Esophagus (tissue), 2 donors: ENCODE measurements around the gene HES4. TPM values are rescaled to one million over a fixed set of nuclear protein-coding genes. Genes with fewer than 3 reads are reported as not detected.

Experiments used
- H3K27ac ChIP-seq, 2 donors: one replicate each; pipeline ENCODE4 v1.5.1; 2013; ENCODE audit warnings: low read depth in 2 of 2, mild to moderate bottlenecking in 2 of 2, inconsistent platforms in 1 of 2, low read length in 1 of 2, moderate library complexity in 1 of 2
- H3K27me3 ChIP-seq, 2 donors: one replicate each; pipeline ENCODE4 v1.6.1; 2013; ENCODE audit warnings: low read length in 2 of 2, control low read depth in 1 of 2, mild to moderate bottlenecking in 1 of 2; ENCODE audit not compliant: insufficient read depth in 2 of 2, control insufficient read depth in 1 of 2
- H3K36me3 ChIP-seq, 2 donors: one replicate each; pipeline ENCODE4 v1.6.1; 2013; ENCODE audit warnings: low read length in 1 of 2; ENCODE audit not compliant: control insufficient read depth in 2 of 2, insufficient read depth in 2 of 2
- H3K4me1 ChIP-seq, 2 donors: one replicate each; pipeline ENCODE4 v1.6.1; 2013; ENCODE audit warnings: low read length in 1 of 2; ENCODE audit not compliant: control insufficient read depth in 2 of 2, insufficient read depth in 2 of 2
- H3K4me3 ChIP-seq, 2 donors: one replicate each; pipeline ENCODE4 v1.5.1; 2013; ENCODE audit warnings: low read length in 2 of 2, mild to moderate bottlenecking in 2 of 2, low read depth in 1 of 2, moderate library complexity in 1 of 2
- H3K9me3 ChIP-seq, 2 donors: one replicate each; pipeline ENCODE4 v1.6.1; 2013; ENCODE audit warnings: mild to moderate bottlenecking in 2 of 2, low read depth in 1 of 2, low read length in 1 of 2, moderate library complexity in 1 of 2; ENCODE audit not compliant: control insufficient read depth in 2 of 2, insufficient read depth in 1 of 2
- WGBS, 2 donors: extraction: QIAGEN DNeasy Blood & Tissue Kit; methylation state at CpG; one replicate each; pipeline ENCODE4 v1.1.7; 2013; 5-methylcytosine and 5-hydroxymethylcytosine counted together
- polyA plus RNA-seq, 2 donors: library from polyadenylated mRNA; stranded (reverse); fragments of 200-250 nt; gene quantifications; one replicate each; pipeline ENCODE4 v1.2.3, GENCODE V29; 2013
- donor health status: healthy with polysubstance abuse.
- donor health status: Bipolar disorder and iron deficiency.

Gene HES4, protein sequence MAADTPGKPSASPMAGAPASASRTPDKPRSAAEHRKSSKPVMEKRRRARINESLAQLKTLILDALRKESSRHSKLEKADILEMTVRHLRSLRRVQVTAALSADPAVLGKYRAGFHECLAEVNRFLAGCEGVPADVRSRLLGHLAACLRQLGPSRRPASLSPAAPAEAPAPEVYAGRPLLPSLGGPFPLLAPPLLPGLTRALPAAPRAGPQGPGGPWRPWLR
- polyA plus RNA-seq = 10 to 100 TPM; 15.1 to 20.2 TPM

DNA sequence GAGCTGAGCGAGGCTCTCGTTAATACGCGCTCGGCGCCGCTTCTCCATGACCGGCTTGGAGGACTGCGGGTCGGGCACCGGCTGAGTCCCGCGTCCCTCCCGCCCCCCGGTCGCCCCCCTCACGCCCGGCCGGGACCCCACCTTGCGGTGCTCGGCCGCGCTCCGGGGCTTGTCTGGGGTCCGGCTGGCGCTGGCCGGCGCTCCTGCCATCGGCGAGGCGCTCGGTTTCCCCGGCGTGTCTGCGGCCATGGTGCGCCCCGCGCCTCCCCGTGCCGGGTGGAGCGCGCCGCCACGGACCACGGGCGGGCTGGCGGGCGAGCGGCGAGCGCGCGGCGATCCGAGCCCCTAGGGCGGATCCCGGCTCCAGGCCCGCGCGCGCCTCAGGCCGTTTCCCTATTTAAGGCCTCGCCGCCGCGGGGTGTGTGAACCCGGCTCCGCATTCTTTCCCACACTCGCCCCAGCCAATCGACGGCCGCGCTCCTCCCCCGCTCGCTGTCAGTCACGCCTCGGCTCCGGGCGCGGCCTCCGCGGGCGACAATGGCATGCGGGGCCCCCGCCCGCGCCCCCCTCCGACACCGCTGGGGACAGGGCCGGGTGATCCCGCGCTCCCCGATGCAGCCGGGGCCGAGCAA is at the start of gene HES4:
Gene HES4 (minus strand): TSS at position 373 of the 632 bp plus-strand sequence. CDS start 124 bp downstream, at position 249.
- peak within 1 kb of the TSS; percentile 59 to 64 for H3K4me3 ChIP-seq
- WGBS, 2 donors = 0 to 1% methylated on average over 73 to 95 of the region's 95 CpGs
- H3K27ac ChIP-seq = peak within 1 kb of the TSS; percentile 93 to 94
- no peaks in the 10 kb centered on the region for H3K36me3 ChIP-seq
- peaks cover 0 to 7% of the 10 kb centered on the region in 2 donors for H3K27me3 ChIP-seq
- H3K9me3 ChIP-seq = no peaks in the 10 kb centered on the region
- H3K4me1 ChIP-seq = peaks cover 4 to 14% of the 10 kb centered on the region in 2 donors

DNA sequence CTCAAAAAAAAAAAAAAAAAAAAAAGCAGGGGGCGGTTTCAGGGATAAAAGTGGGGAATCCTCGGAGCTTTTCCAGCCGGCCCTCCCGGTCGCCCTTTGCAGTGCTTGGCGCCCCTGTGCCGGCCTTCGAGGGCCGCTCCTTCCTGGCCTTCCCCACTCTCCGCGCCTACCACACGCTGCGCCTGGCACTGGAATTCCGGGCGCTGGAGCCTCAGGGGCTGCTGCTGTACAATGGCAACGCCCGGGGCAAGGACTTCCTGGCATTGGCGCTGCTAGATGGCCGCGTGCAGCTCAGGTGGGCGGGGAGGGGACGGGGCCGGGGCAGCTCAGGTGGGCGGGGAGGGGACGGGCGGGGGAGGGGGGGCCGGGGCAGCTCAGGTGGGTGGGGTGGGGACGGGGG is 48.9 kb upstream of the HES4 start:
- Histone ChIP-seq H3K9me3 (no peaks in the 10 kb centered on the region), H3K4me1 (no peaks in the 10 kb centered on the region), H3K36me3 (peaks cover 0 to 43% of the 10 kb centered on the region in 2 donors), H3K27me3 (no peaks in the 10 kb centered on the region), H3K27ac (no peak overlapping the region), H3K4me3 (no peak overlapping the region)
- WGBS, 2 donors = 83 to 85% methylated on average over 21 to 25 of the region's 28 CpGs

DNA sequence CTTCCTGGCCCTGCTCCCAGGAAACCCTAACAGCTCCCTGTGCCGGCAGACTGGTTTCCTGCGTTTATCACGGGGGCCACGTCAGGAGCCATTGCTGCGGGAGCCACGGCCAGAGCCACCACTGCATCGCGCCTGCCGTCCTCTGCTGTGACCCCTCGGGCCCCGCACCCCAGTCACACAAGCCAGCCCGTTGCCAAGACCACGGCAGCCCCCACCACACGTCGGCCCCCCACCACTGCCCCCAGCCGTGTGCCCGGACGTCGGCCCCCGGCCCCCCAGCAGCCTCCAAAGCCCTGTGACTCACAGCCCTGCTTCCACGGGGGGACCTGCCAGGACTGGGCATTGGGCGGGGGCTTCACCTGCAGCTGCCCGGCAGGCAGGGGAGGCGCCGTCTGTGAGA is 48.1 kb upstream of the HES4 start:
- Histone ChIP-seq H3K27me3 (no peaks in the 10 kb centered on the region), H3K4me1 (no peaks in the 10 kb centered on the region), H3K36me3 (peaks cover 0 to 42% of the 10 kb centered on the region in 2 donors), H3K4me3 (no peak overlapping the region), H3K9me3 (no peaks in the 10 kb centered on the region), H3K27ac (no peak overlapping the region)
- WGBS, 2 donors = 91 to 93% methylated on average over 22 to 25 of the region's 25 CpGs

DNA sequence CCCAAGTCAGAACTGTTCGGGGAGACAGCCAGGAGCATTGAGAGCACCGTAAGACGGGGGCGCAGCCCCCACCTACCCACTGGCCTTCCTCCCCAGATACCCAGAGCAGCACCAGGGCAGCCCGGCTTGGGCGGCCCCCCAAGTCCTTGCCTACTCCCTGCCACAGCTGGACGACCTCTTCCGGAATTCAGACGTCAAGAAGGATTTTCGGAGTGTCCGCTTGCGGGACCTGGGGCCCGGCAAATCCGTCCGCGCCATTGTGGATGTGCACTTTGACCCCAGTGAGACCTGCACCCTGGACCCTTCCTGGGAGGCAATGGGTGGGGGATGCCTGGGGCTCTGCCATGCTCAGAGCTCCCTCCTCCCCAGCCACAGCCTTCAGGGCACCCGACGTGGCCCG is 47.5 kb upstream of the HES4 start:
- H3K27ac ChIP-seq = no peak overlapping the region
- H3K36me3 ChIP-seq = peaks cover 0 to 42% of the 10 kb centered on the region in 2 donors
- H3K27me3 ChIP-seq = no peaks in the 10 kb centered on the region
- H3K9me3 ChIP-seq = no peaks in the 10 kb centered on the region
- H3K4me3 ChIP-seq = no peak overlapping the region
- 93 to 94% methylated on average over 19 of the region's 19 CpGs for WGBS, 2 donors
- H3K4me1 ChIP-seq = no peaks in the 10 kb centered on the region

DNA sequence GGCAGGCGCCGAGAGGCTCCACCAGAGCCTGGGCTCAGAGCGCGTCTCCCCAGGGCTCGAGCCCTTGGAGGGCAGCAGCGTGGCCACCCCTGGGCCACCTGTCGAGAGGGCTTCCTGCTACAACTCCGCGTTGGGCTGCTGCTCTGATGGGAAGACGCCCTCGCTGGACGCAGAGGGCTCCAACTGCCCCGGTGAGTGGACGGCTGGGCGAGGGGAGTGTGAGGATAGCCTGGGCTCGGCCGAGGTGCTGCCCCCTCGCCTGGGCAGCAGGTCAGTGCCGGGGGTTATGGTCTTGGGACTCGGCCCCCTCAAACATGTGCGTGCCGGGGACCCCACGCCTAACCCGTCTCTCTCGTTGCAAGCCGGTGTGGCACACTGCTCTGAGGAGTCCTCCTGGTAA is 46.9 kb upstream of the HES4 start:
- Histone ChIP-seq H3K36me3 (peaks cover 0 to 37% of the 10 kb centered on the region in 2 donors), H3K4me3 (no peak overlapping the region), H3K27me3 (no peaks in the 10 kb centered on the region), H3K4me1 (no peaks in the 10 kb centered on the region), H3K9me3 (no peaks in the 10 kb centered on the region), H3K27ac (no peak overlapping the region)
- 93 to 95% methylated on average over 25 to 26 of the region's 26 CpGs for WGBS, 2 donors

DNA sequence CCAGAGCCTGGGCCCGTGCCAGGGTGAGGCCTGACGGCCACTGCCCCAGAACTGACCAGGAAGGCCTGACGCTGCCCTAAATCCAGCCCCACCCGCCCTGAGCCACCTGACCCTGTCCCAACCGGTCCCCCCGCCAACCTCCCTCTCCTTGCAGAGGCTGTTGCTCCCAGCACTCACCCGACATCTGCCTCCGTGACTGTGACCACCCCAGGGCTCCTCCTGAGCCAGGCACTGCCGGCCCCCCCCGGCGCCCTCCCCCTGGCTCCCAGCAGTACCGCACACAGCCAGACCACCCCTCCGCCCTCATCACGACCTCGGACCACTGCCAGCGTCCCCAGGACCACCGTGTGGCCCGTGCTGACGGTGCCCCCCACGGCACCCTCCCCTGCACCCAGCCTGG is 46.3 kb upstream of the HES4 start:
- WGBS, 2 donors = 93 to 94% methylated on average over 18 to 20 of the region's 20 CpGs
- Histone ChIP-seq H3K27ac (no peak overlapping the region), H3K4me1 (no peaks in the 10 kb centered on the region), H3K27me3 (no peaks in the 10 kb centered on the region), H3K9me3 (no peaks in the 10 kb centered on the region), H3K36me3 (peaks cover 0 to 32% of the 10 kb centered on the region in 2 donors), H3K4me3 (no peak overlapping the region)

DNA sequence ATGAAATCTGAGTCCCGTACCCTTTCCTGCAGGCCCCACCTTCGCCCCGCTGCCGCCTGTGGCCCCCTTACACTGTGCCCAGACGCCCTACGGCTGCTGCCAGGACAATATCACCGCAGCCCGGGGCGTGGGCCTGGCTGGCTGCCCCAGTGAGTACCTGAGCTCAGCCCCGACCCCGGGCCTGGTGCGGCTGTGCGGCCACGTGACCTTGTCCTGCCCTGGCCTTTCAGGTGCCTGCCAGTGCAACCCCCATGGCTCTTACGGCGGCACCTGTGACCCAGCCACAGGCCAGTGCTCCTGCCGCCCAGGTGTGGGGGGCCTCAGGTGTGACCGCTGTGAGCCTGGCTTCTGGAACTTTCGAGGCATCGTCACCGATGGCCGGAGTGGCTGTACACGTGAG is 45.2 kb upstream of the HES4 start:
- H3K4me3 ChIP-seq = no peak overlapping the region
- peaks cover 3 to 5% of the 10 kb centered on the region in 2 donors for H3K4me1 ChIP-seq
- H3K27ac ChIP-seq = no peak overlapping the region
- WGBS, 2 donors = 91% methylated on average over 22 to 23 of the region's 23 CpGs
- no peaks in the 10 kb centered on the region for H3K27me3 ChIP-seq
- no peaks in the 10 kb centered on the region for H3K9me3 ChIP-seq
- peaks cover 0 to 26% of the 10 kb centered on the region in 2 donors for H3K36me3 ChIP-seq

DNA sequence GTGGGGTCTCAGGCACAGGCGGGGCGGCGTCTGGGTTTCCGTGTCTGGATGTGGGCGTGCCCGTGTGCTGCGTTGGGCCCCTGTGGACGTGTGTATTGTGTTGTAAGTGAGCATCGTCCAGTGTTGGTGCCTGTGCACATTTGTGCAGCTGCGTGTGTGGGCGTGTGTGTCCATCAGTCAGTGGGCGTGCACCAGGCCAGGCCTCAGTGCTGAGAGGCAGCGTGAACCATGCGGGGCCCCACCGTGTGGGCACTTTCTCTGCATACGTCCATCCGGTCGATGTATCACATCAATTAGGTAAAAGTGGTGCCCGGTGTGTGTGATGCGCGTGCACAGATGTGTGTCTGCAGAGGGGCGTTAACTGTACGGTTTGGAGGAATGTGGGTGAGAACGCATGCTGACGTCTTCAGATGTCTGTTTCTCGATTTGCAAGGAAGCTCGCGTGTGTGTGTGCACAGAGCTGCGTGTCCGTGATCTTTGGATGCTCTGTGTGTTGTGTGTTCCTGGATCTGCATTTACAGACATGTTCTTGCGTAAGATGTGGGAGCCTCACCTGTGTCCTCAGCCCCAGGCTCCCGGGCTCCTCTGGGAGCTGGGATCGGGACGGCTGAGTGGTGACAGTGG is 44.7 kb upstream of the HES4 start:
- Histone ChIP-seq H3K4me1 (peaks cover 3 to 9% of the 10 kb centered on the region in 2 donors), H3K4me3 (no peak overlapping the region), H3K27me3 (no peaks in the 10 kb centered on the region), H3K9me3 (no peaks in the 10 kb centered on the region), H3K36me3 (peaks cover 0 to 25% of the 10 kb centered on the region in 2 donors), H3K27ac (no peak overlapping the region)
- WGBS, 2 donors = 88 to 91% methylated on average over 34 of the region's 34 CpGs

DNA sequence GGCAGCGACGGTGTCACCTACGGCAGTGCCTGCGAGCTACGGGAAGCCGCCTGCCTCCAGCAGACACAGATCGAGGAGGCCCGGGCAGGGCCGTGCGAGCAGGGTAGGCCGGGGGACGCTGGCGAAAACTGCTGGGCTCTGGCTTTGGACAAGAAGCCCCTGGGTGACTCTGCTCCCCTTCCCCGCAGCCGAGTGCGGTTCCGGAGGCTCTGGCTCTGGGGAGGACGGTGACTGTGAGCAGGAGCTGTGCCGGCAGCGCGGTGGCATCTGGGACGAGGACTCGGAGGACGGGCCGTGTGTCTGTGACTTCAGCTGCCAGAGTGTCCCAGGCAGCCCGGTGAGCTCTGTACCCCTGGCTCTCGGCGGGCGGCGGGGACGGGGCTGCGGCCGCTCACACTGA is 44.0 kb upstream of the HES4 start:
- WGBS, 2 donors = 95 to 97% methylated on average over 27 to 33 of the region's 33 CpGs
- no peak overlapping the region for H3K4me3 ChIP-seq
- H3K9me3 ChIP-seq = no peaks in the 10 kb centered on the region
- H3K27me3 ChIP-seq = no peaks in the 10 kb centered on the region
- peaks cover 0 to 22% of the 10 kb centered on the region in 2 donors for H3K36me3 ChIP-seq
- H3K4me1 ChIP-seq = peaks cover 3 to 9% of the 10 kb centered on the region in 2 donors
- H3K27ac ChIP-seq = no peak overlapping the region
